ENCODE results near the gene CEBPB.
A peak's percentile ranks its signal among the peaks of the same experiment; 100 is the strongest.
"Not testable (repeated sequence)": the region's sequence is repeated elsewhere in the genome, so short reads cannot be mapped to it uniquely, and the experiment has no call there.

CEBPB gene

GRCh38 chr20:50169329-50169823 lies 21.3 kb upstream of the CEBPB start:
- DNase-seq (ENCODE audit: low read depth): peak; percentile 80

DNA sequence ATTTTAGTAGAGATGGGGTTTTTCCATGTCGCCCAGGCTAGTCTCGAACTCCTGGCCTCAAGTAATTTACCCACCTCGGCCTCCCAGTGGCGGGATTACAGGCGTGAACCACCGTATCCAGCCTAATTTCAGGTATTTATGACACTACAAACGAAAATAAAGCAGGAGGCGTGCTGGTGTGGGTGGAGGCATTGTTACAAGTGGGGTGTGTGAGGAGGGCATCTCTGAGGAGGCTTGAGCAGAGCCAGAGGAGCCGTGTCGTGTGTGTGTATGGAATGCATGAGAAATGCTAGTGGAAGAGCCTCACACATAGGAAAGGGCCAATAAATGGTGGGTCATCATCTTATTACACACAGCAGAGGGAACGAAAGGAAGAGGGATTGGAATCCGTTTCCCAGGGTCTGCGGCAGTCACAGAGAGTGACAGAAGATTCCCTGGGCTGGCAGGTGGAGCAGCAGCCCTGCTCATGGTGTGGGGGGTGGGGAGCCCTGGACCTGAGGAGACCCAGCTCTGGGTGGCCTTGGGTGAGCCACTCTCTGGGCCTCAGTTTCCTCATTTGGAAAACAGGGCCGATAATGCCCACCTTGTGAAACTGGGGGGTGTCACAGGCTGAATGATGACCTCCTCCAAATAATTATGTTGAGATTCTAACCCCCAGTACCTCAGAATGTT lies 19.9 kb upstream of the CEBPB start:
- no peak for DNase-seq (ENCODE audit: low read depth)

GRCh38 chr20:50172347-50173013 lies 18.1 kb upstream of the CEBPB start:
- DNase-seq (ENCODE audit: low read depth): no peak

DNA sequence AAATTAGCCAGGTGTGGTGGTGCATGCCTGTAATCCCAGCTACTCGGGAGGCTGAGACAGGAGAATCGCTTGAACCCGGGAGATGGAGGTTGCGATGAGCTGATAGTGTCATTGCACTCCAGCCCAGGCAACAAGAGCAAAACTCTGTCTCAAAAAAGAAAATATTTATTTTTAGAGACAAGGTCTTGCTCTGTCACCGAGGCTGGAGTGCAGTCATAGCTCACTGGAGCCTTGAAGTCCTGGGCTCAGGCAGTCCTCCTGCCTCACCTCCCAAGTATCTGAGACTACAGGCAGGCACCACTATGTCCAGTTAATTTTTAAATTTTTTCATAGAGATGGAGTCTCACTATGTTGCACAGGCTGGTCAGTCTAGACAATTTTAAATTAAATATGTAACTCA lies 16.2 kb upstream of the CEBPB start:
- no peak for DNase-seq (ENCODE audit: low read depth)

GRCh38 chr20:50175938-50176933 lies 14.4 kb upstream of the CEBPB start:
- no peak for DNase-seq (ENCODE audit: low read depth)

GRCh38 chr20:50178672-50179071 lies 12.0 kb upstream of the CEBPB start:
- not testable (repeated sequence) for DNase-seq (ENCODE audit: low read depth)

- no peak for DNase-seq (ENCODE audit: low read depth)
Measured at GRCh38 chr20:50181344-50181743, 9.3 kb upstream of the CEBPB start.

DNA sequence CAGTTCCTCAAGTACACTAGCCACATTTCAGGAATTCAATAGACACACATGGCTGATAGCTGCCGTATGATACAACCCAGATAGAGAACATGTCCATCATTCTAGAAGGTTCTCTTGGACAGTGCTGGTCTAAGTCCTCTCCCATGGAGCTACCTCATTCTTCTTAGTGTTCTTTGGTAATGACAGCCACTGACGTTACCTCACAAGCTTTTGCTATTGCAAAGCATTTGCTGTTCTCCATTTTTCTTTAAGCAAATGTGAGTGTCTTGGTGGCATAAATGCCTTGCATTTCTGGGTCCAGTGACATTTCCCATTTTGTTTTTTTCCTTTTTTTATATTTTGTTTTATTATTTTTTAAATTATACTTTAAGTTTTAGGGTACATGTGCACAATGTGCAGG lies 8.3 kb upstream of the CEBPB start:
- no peak for DNase-seq (ENCODE audit: low read depth)

DNA sequence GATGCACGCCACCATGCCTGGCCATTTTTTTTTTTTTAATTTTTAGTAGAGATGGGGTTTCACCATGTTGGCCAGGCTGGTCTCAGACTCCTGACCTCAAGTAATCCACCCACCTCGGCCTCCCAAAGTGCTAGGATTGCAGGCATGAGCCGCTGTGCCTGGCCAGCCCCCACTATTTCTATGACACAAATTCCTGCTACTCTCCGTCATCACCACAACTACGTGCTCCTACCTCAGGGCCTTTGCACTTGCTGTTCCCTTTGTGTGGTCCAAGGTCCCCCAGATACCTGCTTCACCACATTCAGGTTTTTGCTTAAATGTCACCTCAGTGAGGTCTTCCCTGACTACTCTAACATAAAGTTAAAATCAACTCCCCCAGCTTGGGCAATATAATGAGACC lies 5.2 kb upstream of the CEBPB start:
- no peak for DNase-seq (ENCODE audit: low read depth)

GRCh38 chr20:50186151-50186885 lies 4.3 kb upstream of the CEBPB start:
- DNase-seq (ENCODE audit: low read depth): peak; percentile 94

DNA sequence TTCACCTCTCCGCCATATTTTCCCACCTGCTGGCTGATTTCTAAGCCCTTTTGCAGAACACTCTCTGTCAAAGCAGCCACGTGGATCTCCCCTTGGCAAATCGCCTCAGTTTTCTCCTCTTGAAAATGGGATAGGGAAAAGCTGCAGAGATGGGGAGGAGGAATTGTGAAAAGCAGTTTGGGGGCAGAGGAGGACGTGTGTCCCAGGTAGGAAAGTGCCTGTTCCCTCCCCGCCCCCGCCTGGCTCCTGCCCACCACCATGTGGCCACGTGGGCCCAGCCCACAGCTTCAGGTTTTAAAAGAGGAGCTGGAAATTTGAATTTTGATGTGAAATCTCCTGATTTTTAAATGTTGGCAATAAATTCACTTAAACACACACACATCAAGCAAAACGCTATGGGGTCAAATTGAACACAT lies 3.6 kb upstream of the CEBPB start:
- no peak for DNase-seq (ENCODE audit: low read depth)

- DNase-seq (ENCODE audit: low read depth): no peak
Measured at GRCh38 chr20:50187403-50188051, 3.1 kb upstream of the CEBPB start.

DNA sequence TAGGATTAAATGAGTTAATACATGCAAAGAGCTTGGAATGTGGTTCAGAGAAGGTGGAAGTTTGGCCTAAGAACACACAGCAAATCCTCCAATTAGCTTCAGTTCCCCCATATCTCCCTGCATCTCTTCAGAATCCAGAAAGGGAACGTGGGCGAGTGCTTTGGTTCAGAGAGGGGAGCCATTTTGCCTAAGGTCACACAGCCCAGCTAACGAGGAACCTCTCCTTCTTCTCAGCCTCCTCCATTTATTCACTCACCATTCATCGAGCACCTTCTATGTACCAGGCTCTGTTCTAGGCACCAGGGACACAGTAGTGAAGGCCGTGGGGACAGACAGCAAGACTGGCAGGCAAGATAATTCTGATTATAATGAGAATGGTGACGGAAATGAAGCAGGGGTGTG lies 2.3 kb upstream of the CEBPB start:
- no peak for DNase-seq (ENCODE audit: low read depth)

DNA sequence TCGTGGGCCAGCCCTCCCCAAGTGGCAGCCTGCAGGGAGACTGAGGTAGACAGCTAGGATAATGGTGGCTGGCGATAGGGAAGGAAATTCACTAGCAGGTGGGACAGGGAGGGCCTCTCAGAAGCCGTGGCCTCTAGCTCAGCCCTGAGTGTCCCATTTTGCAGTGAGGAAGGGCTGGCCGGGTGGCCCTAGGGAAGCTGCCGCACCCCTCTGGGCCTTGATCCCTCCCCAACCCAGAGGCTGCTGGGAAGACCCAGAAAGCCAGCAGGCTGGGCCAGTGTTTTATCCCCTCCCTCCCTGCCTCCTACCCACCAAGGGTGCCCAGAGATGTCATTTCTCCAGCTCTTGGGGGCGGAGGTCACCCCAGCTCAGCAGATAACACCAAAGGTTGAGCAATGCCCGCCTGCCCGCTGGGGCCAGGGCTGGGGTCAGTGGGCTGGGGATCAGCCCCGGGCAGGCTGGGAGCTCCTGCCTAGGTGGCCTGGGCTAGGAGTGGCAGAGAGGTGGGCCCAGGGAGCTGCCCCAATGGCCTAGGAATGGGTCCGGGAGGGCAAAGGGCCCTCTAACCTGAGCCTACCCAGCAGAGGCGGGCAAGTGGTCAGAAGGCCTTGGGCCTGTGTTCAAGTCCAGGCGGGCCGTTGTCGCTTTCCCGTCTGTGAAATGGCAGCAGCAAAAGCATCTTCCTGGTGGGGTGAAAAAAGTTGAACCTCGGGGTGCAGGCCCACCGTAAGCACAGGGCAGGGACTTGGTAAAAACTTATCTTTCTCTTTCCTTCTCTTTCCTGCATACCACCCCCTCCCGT lies 1.6 kb upstream of the CEBPB start:
- DNase-seq (ENCODE audit: low read depth): no peak

GRCh38 chr20:50189681-50190250 lies 864 bp upstream of the CEBPB start:
- no peak for DNase-seq (ENCODE audit: low read depth)

DNA sequence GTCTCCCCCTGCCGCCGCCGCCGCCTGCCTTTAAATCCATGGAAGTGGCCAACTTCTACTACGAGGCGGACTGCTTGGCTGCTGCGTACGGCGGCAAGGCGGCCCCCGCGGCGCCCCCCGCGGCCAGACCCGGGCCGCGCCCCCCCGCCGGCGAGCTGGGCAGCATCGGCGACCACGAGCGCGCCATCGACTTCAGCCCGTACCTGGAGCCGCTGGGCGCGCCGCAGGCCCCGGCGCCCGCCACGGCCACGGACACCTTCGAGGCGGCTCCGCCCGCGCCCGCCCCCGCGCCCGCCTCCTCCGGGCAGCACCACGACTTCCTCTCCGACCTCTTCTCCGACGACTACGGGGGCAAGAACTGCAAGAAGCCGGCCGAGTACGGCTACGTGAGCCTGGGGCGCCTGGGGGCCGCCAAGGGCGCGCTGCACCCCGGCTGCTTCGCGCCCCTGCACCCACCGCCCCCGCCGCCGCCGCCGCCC lies 474 bp downstream of the CEBPB start:
- peak; percentile 30 for DNase-seq (ENCODE audit: low read depth)

DNA sequence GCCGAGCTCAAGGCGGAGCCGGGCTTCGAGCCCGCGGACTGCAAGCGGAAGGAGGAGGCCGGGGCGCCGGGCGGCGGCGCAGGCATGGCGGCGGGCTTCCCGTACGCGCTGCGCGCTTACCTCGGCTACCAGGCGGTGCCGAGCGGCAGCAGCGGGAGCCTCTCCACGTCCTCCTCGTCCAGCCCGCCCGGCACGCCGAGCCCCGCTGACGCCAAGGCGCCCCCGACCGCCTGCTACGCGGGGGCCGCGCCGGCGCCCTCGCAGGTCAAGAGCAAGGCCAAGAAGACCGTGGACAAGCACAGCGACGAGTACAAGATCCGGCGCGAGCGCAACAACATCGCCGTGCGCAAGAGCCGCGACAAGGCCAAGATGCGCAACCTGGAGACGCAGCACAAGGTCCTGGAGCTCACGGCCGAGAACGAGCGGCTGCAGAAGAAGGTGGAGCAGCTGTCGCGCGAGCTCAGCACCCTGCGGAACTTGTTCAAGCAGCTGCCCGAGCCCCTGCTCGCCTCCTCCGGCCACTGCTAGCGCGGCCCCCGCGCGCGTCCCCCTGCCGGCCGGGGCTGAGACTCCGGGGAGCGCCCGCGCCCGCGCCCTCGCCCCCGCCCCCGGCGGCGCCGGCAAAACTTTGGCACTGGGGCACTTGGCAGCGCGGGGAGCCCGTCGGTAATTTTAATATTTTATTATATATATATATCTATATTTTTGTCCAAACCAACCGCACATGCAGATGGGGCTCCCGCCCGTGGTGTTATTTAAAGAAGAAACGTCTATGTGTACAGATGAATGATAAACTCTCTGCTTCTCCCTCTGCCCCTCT lies 1.1 kb downstream of the CEBPB start:
- DNase-seq (ENCODE audit: low read depth): peak; percentile 4

DNA sequence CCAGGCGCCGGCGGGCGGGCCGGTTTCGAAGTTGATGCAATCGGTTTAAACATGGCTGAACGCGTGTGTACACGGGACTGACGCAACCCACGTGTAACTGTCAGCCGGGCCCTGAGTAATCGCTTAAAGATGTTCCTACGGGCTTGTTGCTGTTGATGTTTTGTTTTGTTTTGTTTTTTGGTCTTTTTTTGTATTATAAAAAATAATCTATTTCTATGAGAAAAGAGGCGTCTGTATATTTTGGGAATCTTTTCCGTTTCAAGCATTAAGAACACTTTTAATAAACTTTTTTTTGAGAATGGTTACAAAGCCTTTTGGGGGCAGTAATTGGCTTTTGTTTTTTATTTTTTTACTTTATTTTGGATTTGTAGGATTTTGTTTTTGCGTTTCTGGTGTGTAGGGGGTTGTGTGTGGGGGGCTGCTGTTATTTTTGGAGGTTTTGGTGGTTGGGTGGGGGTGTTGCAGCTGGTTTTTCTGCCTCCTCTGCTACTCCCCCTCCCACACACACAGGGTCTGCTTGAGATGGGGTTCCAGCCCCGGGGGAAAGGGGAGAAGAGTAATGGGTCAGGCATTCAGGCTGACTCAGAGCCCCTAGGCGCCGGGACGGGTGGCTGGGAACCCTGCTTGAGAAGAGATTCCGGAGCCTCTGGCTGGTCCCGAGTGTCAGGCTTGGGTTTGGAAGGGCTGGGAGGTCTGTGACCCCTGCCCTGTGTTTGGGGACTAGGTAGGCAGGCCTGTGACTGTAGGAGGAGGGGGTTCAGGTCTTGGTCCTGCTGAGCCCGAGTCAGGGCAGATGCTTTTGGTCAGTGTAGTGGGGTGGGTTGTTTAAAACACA lies 2.0 kb downstream of the CEBPB start:
- peak; percentile 53 for DNase-seq (ENCODE audit: low read depth)
